Gastroesophageal sphincter (tissue), 4 donors: ENCODE measurements around the gene C6orf58. TPM values are rescaled to one million over a fixed set of nuclear protein-coding genes. Genes with fewer than 3 reads are reported as not detected.
"Not testable (repeated sequence)": the region's sequence is repeated elsewhere in the genome, so short reads cannot be mapped to it uniquely, and the experiment has no call there.

Source experiments
- ATAC-seq: fragments of 150-250 bp; one replicate; pipeline ENCODE4 v1.9.1; 2016; ENCODE audit warnings: mild to moderate bottlenecking, moderate library complexity
- H3K27ac ChIP-seq, 4 donors: fragments of 200-600 bp; sonication (generic) in 3 of 4; 1 replicate in 3 of 4; 2 replicates in 1 of 4; pipeline ENCODE4 v1.5.1; 2016 to 2019
- H3K27me3 ChIP-seq: fragments of 200-600 bp; sonication (generic); one replicate; pipeline ENCODE4 v1.5.1; 2019
- H3K36me3 ChIP-seq, 2 donors: fragments of 200-600 bp; sonication (generic); one replicate each; pipeline ENCODE4 v1.5.1; 2019; ENCODE audit warnings: control low read depth in 1 of 2
- H3K4me1 ChIP-seq, 3 donors: fragments of 200-600 bp; sonication (generic); 1 replicate in 2 of 3; 2 replicates in 1 of 3; pipeline ENCODE4 v1.5.1; 2016 to 2019; ENCODE audit warnings: control low read depth in 2 of 3
- H3K4me3 ChIP-seq, 2 donors: fragments of 200-600 bp; sonication (generic); one replicate each; pipeline ENCODE4 v1.5.1; 2019; ENCODE audit warnings: mild to moderate bottlenecking in 1 of 2, moderate library complexity in 1 of 2
- H3K9me3 ChIP-seq, 3 donors: fragments of 200-600 bp; sonication (generic); one replicate each; pipeline ENCODE4 v1.5.1; 2017 to 2019; ENCODE audit warnings: control low read depth in 2 of 3
- CTCF ChIP-seq, 4 experiments: fragments of 200-600 bp in 2 of 4; fragments of 450-650 bp in 2 of 4; sonication (generic) in 1 of 4; IDR thresholded peaks; one replicate each; pipeline ENCODE4 v1.5.1; 2017 to 2019; ENCODE audit warnings: antibody characterized with exemption in 4 of 4, mild to moderate bottlenecking in 2 of 4, moderate library complexity in 2 of 4
- EP300 ChIP-seq: sonication (generic); formaldehyde crosslinking; IDR thresholded peaks from one replicate; pipeline ENCODE4 v1.6.1; 2017; ENCODE audit warnings: antibody characterized with exemption, mild to moderate bottlenecking
- POLR2A ChIP-seq, 2 donors: fragments of 450-650 bp; IDR thresholded peaks; one replicate each; pipeline ENCODE4 v1.6.1; 2017; ENCODE audit warnings: antibody characterized with exemption in 2 of 2, mild to moderate bottlenecking in 2 of 2, moderate library complexity in 1 of 2
- POLR2AphosphoS5 ChIP-seq: sonication (generic); formaldehyde crosslinking; IDR thresholded peaks from one replicate; pipeline ENCODE4 v1.6.1; 2017; ENCODE audit warnings: antibody characterized with exemption
- WGBS, 2 donors: methylation state at CpG; one replicate each; pipeline ENCODE4 v1.1.5; 2018; ENCODE audit warnings: low coverage in 1 of 2; 5-methylcytosine and 5-hydroxymethylcytosine counted together
- total RNA-seq, 4 donors: library from RNA; depleted of rRNA; stranded (reverse); fragments of >200 nt; gene quantifications; one replicate each; pipeline ENCODE4 v1.1.0, GENCODE V29; 2016

The C6orf58 gene
- total RNA-seq, 4 donors from 2014 or later, result not detected

- H3K27me3 ChIP-seq, result no peaks in the 10 kb centered on the region
- no peaks in the 10 kb centered on the region for H3K4me1 ChIP-seq
- TF ChIP-seq POLR2A (IDR thresholded peaks at IDR 0.05) (no peak), CTCF (IDR thresholded peaks at IDR 0.05) (no peak), POLR2AphosphoS5 (no peak), EP300 (no peak)
- no peak overlapping the region for H3K27ac ChIP-seq
- H3K36me3 ChIP-seq, result no peaks in the 10 kb centered on the region
- no peak for ATAC-seq
- 70 to 78% methylated on average over 2 of the region's 2 CpGs for WGBS, 2 donors
- H3K9me3 ChIP-seq, result no peaks in the 10 kb centered on the region
- no peak overlapping the region for H3K4me3 ChIP-seq
Observed at GRCh38 chr6:127587875-127588274, 10.9 kb downstream of the C6orf58 start.

GRCh38 chr6:127589135-127589534, 12.2 kb downstream of the C6orf58 start:
- no peaks in the 10 kb centered on the region for H3K4me1 ChIP-seq
- no peak for ATAC-seq
- H3K36me3 ChIP-seq, result no peaks in the 10 kb centered on the region
- no peak for TF ChIP-seq POLR2A (IDR thresholded peaks at IDR 0.05)
- no peak for TF ChIP-seq EP300
- no peak for TF ChIP-seq POLR2AphosphoS5
- TF ChIP-seq CTCF (IDR thresholded peaks at IDR 0.05), result no peak
- no peaks in the 10 kb centered on the region for H3K9me3 ChIP-seq
- H3K27ac ChIP-seq, result no peak overlapping the region
- H3K27me3 ChIP-seq, result no peaks in the 10 kb centered on the region
- H3K4me3 ChIP-seq, result no peak overlapping the region

GRCh38 chr6:127590344-127590743, 13.4 kb downstream of the C6orf58 start:
- H3K36me3 ChIP-seq, result no peaks in the 10 kb centered on the region
- TF ChIP-seq POLR2AphosphoS5 (no peak), CTCF (IDR thresholded peaks at IDR 0.05) (no peak), POLR2A (IDR thresholded peaks at IDR 0.05) (no peak), EP300 (no peak)

GRCh38 chr6:127592964-127593363, 16.0 kb downstream of the C6orf58 start:
- Histone ChIP-seq H3K27me3 (no peaks in the 10 kb centered on the region), H3K9me3 (no peaks in the 10 kb centered on the region), H3K4me1 (no peaks in the 10 kb centered on the region), H3K4me3 (no peak overlapping the region), H3K27ac (no peak overlapping the region), H3K36me3 (no peaks in the 10 kb centered on the region)
- no peak for ATAC-seq
- WGBS, 2 donors, result 82% methylated on average over 2 of the region's 7 CpGs; no CpG with 5 or more reads in 1 of the 2 donors
- TF ChIP-seq POLR2A (IDR thresholded peaks at IDR 0.05) (no peak), POLR2AphosphoS5 (no peak), EP300 (no peak), CTCF (IDR thresholded peaks at IDR 0.05) (no peak)

More at GRCh38 chr6:127590344-127590743, 13.4 kb downstream of the C6orf58 start:
- no peak overlapping the region for H3K4me3 ChIP-seq
- H3K27ac ChIP-seq, result no peak overlapping the region
- H3K9me3 ChIP-seq, result no peaks in the 10 kb centered on the region
- 80 to 100% methylated on average over 1 of the region's 1 CpG for WGBS, 2 donors
- no peaks in the 10 kb centered on the region for H3K27me3 ChIP-seq
- no peak for ATAC-seq
- no peaks in the 10 kb centered on the region for H3K4me1 ChIP-seq

- H3K4me3 ChIP-seq, H3K9me3 ChIP-seq, H3K27me3 ChIP-seq, ATAC-seq, H3K36me3 ChIP-seq, H3K27ac ChIP-seq, H3K4me1 ChIP-seq: not testable (repeated sequence)
- WGBS, 2 donors, result 90% methylated on average over 2 of the region's 21 CpGs; no CpG with 5 or more reads in 1 of the 2 donors
Observed at GRCh38 chr6:127593456-127593855, 16.5 kb downstream of the C6orf58 start.
